Measurements from ENCODE around the gene CTBS. TPM values are rescaled to one million over a fixed set of nuclear protein-coding genes. Genes with fewer than 3 reads are reported as not detected.

The CTBS gene
- total and polyA plus RNA-seq, 2 of the 13 experiments (the other 11 are each of a cell fraction or from before 2014, with no cell fraction given), result 4.7 to 12.4 TPM

- BruUV-seq (replicated peaks), result no TSS peak
- in situ Hi-C loops (cut with HindIII; ENCODE audit: extremely low pct_ligation_motif_present, low pct_unique_long_range_greater_than_20kb), result loop anchor here (5.0 to 25.0 kb wide), 3 partner anchors 161 to 666 kb away; partner anchors contain the start of gene PRKACB
- no peaks in the 10 kb centered on the region for H4K20me1 ChIP-seq (ENCODE audit: insufficient read depth, low read length)
- H3K4me2 ChIP-seq (ENCODE audit: low read depth, low read length), result peak overlapping the region; percentile 86; the same call in 1 of the 2 replicates
- H3K9ac ChIP-seq (ENCODE audit: insufficient read depth, low read depth, low read length), result no peak overlapping the region
- DNase-seq (ENCODE audit: low spot score) (no peak), FAIRE-seq (no peak), ATAC-seq (no peak)
- 47% methylated on average over 2 of the region's 2 CpGs for WGBS (ENCODE audit: low lambda C conversion rate)
- peaks cover 17% of the 10 kb centered on the region; the same call in 1 of the 2 replicates for H3K4me1 ChIP-seq (ENCODE audit: insufficient read depth, low read length)
- no peak overlapping the region for H2AFZ ChIP-seq (ENCODE audit: low read length)
- peaks cover 0 to 6% of the 10 kb centered on the region in 2 experiments; a peak in 3 of 5 replicates for H3K27me3 ChIP-seq (ENCODE audit: control insufficient read depth in 1 of 2, insufficient read depth in 2 of 2, low read length in 2 of 2)
- H3K4me3 ChIP-seq (replicated peaks in 1 of 3; ENCODE audit: insufficient read depth in 1 of 3, low read depth in 2 of 3, low read length in 3 of 3), result no peak overlapping the region; a peak in 1 of 6 replicates
- H3K79me2 ChIP-seq (ENCODE audit: insufficient read depth, low read length), result no peaks in the 10 kb centered on the region
- no peak overlapping the region for H3K27ac ChIP-seq (ENCODE audit: extremely low read length, insufficient read depth, low read length)
- POLR2A ChIA-PET, result no interaction called here
- no peaks in the 10 kb centered on the region for H3K9me3 ChIP-seq (ENCODE audit: low read length)
- H3K36me3 ChIP-seq (replicated peaks in 1 of 2; ENCODE audit: control insufficient read depth in 1 of 2, insufficient read depth in 2 of 2, low read length in 2 of 2), result no peaks in the 10 kb centered on the region
- CTCF ChIA-PET (ENCODE audit: low intra/inter-chr PET ratio, low total read pairs), result interaction anchor here (1.9 kb wide), 1 partner anchor 150 kb away, joined by 12 read pairs; no protein-coding TSS in a partner anchor
- intact Hi-C loops (cut with micrococcal nuclease; ENCODE audit: unreplicated experiment), result no loop called here
- TF ChIP-seq BCLAF1 (IDR thresholded peaks at IDR 0.05) (no peak), YEATS2 (CRISPR knock-in tag; IDR thresholded peaks at IDR 0.05; ENCODE audit: borderline replicate concordance) (no peak), ZNF253 (CRISPR knock-in tag; IDR thresholded peaks at IDR 0.05; ENCODE audit: borderline replicate concordance) (no peak), ASH2L (IDR thresholded peaks at IDR 0.05; ENCODE audit: insufficient read length, low read depth, low read length) (no peak), USF2 (IDR thresholded peaks at IDR 0.05; ENCODE audit: low read depth, low read length) (no peak), USF2 (CRISPR knock-in tag; IDR thresholded peaks at IDR 0.05; ENCODE audit: borderline replicate concordance) (no peak), HOXD1 (CRISPR knock-in tag; IDR thresholded peaks at IDR 0.05) (no peak), HBP1 (CRISPR knock-in tag; IDR thresholded peaks at IDR 0.05; ENCODE audit: low read depth) (no peak), ZNF639 (CRISPR knock-in tag; conservative IDR thresholded peaks at IDR 0.05) (no peak), RORA (CRISPR knock-in tag; IDR thresholded peaks at IDR 0.05) (no peak), MYNN (CRISPR knock-in tag; IDR thresholded peaks at IDR 0.05; ENCODE audit: low read depth) (no peak), NFATC3 (CRISPR knock-in tag; IDR thresholded peaks at IDR 0.05) (no peak), BORCS8-MEF2B (CRISPR knock-in tag; IDR thresholded peaks at IDR 0.05) (no peak), ZNF382 (CRISPR knock-in tag; IDR thresholded peaks at IDR 0.05; ENCODE audit: borderline replicate concordance) (no peak), SP4 (CRISPR knock-in tag; IDR thresholded peaks at IDR 0.05) (no peak), CHD4 (IDR thresholded peaks at IDR 0.05; ENCODE audit: borderline replicate concordance, low read length) (no peak), ZNF879 (CRISPR knock-in tag; IDR thresholded peaks at IDR 0.05) (no peak), MATR3 (CRISPR knock-in tag; IDR thresholded peaks at IDR 0.05) (no peak), POGZ (CRISPR knock-in tag; IDR thresholded peaks at IDR 0.05) (no peak)
Measured at GRCh38 chr1:84603223-84603622, 29.0 kb upstream of the CTBS start.

Data from HepG2 (cell line).